HCT116 (cell line): ENCODE measurements around the gene DNAJA4.

ENCODE experiments used
- CEBPB ChIP-seq: IDR thresholded peaks from 2 replicates; pipeline ENCODE4 v1.6.1; 2012; ENCODE audit warnings: low read depth
- EGR1 ChIP-seq: IDR thresholded peaks from 2 replicates; pipeline ENCODE4 v1.6.1; 2012; ENCODE audit warnings: low read depth
- EZH2 ChIP-seq: fragments of 200-600 bp; sonication (generic); IDR thresholded peaks from 2 replicates; pipeline ENCODE4 v1.6.1; 2017; ENCODE audit warnings: antibody characterized with exemption, mixed run types
- EZH2phosphoT487 ChIP-seq: fragments of 200-600 bp; IDR thresholded peaks from 2 replicates; pipeline ENCODE4 v1.6.1; 2018; ENCODE audit warnings: antibody characterized with exemption, borderline replicate concordance
- POLR2AphosphoS5 ChIP-seq: IDR thresholded peaks from 2 replicates; pipeline ENCODE4 v1.6.1; 2011; ENCODE audit warnings: mild to moderate bottlenecking, low read depth, low read length, moderate library complexity
- TF ChIP-seq, protein P1 (sequence below), 3 experiments: fragments of 200-600 bp in 1 of 3; sonication (generic) in 1 of 3; IDR thresholded peaks in 2 of 3; conservative IDR thresholded peaks in 1 of 3; 2 replicates each; pipeline ENCODE4 v1.5.1; 2012 to 2017; ENCODE audit warnings: low read depth in 2 of 3, low read length in 2 of 3, antibody characterized with exemption in 1 of 3, borderline replicate concordance in 1 of 3, control low read depth in 1 of 3, mild to moderate bottlenecking in 1 of 3, mixed read lengths in 1 of 3, mixed run types in 1 of 3, moderate library complexity in 1 of 3; ENCODE audit not compliant: insufficient read depth in 1 of 3

DNA sequence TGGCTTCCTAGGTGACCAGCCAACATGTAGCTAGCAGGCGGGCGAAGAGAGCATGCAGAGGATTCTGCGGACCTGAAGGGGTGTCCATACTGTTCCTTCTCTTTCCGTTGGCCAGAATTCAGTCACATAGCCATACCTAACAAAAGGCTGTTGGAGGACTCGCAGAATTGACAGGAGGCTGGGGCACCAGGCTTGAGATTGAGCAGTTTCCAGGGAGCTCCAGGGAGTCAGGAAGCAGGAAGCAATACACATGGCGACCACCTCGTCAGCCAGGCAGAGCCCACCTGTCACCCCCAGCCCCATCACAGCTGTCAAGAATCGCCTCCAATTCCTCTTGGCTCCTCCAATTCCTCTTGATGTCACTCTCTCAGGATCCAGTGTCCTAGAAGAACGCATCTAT is 13.2 kb upstream of the DNAJA4 start:
- TF ChIP-seq, protein P1, sequence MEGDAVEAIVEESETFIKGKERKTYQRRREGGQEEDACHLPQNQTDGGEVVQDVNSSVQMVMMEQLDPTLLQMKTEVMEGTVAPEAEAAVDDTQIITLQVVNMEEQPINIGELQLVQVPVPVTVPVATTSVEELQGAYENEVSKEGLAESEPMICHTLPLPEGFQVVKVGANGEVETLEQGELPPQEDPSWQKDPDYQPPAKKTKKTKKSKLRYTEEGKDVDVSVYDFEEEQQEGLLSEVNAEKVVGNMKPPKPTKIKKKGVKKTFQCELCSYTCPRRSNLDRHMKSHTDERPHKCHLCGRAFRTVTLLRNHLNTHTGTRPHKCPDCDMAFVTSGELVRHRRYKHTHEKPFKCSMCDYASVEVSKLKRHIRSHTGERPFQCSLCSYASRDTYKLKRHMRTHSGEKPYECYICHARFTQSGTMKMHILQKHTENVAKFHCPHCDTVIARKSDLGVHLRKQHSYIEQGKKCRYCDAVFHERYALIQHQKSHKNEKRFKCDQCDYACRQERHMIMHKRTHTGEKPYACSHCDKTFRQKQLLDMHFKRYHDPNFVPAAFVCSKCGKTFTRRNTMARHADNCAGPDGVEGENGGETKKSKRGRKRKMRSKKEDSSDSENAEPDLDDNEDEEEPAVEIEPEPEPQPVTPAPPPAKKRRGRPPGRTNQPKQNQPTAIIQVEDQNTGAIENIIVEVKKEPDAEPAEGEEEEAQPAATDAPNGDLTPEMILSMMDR (IDR thresholded peaks at IDR 0.05 in 2 of 3, conservative IDR thresholded peaks at IDR 0.05 in 1 of 3; ENCODE audit: borderline replicate concordance in 1 of 3, insufficient read depth in 1 of 3, low read depth in 2 of 3, low read length in 2 of 3): no peak
- TF ChIP-seq POLR2AphosphoS5 (no peak), EGR1 (no peak), EZH2phosphoT487 (no peak), CEBPB (no peak), EZH2 (no peak)
